ENCODE data around the gene DPP8. TPM values are rescaled to one million over a fixed set of nuclear protein-coding genes. Genes with fewer than 3 reads are reported as not detected.

The DPP8 gene
- total RNA-seq, 4 donors from 2014 or later = 33.6 to 48.6 (median 40.0) TPM

- H3K36me3 ChIP-seq = no peaks in the 10 kb centered on the region
- no peak overlapping the region for H3K27ac ChIP-seq (replicated peaks in 1 of 4)
- TF ChIP-seq POLR2A (IDR thresholded peaks at IDR 0.05; ENCODE audit: low read depth) (no peak), CTCF (IDR thresholded peaks at IDR 0.05) (no peak), POLR2AphosphoS5 (IDR thresholded peaks at IDR 0.05) (no peak), EP300 (IDR thresholded peaks at IDR 0.05) (no peak)
- intact Hi-C loops (cut with DNase I) = loop anchor here (5.0 kb wide), 1 partner anchor 79 kb away; the partner anchor contains the start of gene INTS14
- DNase-seq (ENCODE audit: extremely low spot score) = no peak
- no peak overlapping the region for H3K4me3 ChIP-seq
- H3K4me1 ChIP-seq = peaks cover 3 to 31% (median 26%) of the 10 kb centered on the region in 4 donors
- no peaks in the 10 kb centered on the region for H3K27me3 ChIP-seq
- no peaks in the 10 kb centered on the region for H3K9me3 ChIP-seq
- 77% methylated on average over 5 of the region's 5 CpGs for WGBS
Observed at GRCh38 chr15:65533057-65533756, 15.7 kb upstream of the DPP8 start.

GRCh38 chr15:65532738-65533051 is 15.2 kb upstream of the DPP8 start:
- Histone ChIP-seq H3K4me3 (no peak overlapping the region), H3K27me3 (no peaks in the 10 kb centered on the region), H3K9me3 (no peaks in the 10 kb centered on the region), H3K27ac (replicated peaks in 1 of 4) (no peak overlapping the region), H3K36me3 (no peaks in the 10 kb centered on the region), H3K4me1 (peaks cover 3 to 31% (median 26%) of the 10 kb centered on the region in 4 donors)
- 68% methylated on average over 1 of the region's 1 CpG for WGBS
- no peak for DNase-seq (ENCODE audit: extremely low spot score)
- TF ChIP-seq POLR2AphosphoS5 (IDR thresholded peaks at IDR 0.05) (no peak), POLR2A (IDR thresholded peaks at IDR 0.05; ENCODE audit: low read depth) (no peak), EP300 (IDR thresholded peaks at IDR 0.05) (no peak), CTCF (IDR thresholded peaks at IDR 0.05) (no peak)
- intact Hi-C loops (cut with DNase I) = loop anchor here (5.0 kb wide), 1 partner anchor 80 kb away; the partner anchor contains the start of gene INTS14

- intact Hi-C loops (cut with DNase I) = loop anchor here (5.0 kb wide), 1 partner anchor 82 kb away; the partner anchor contains the start of gene INTS14
- Histone ChIP-seq H3K4me3 (peak within 1 kb of the TSS; percentile 71 to 95 (median 90)), H3K27ac (replicated peaks in 1 of 4) (peak within 1 kb of the TSS; percentile 70 to 83 (median 82)), H3K27me3 (no peaks in the 10 kb centered on the region), H3K4me1 (peaks cover 3 to 31% (median 26%) of the 10 kb centered on the region in 4 donors), H3K36me3 (no peaks in the 10 kb centered on the region), H3K9me3 (no peaks in the 10 kb centered on the region)
- peak; percentile 93 for DNase-seq (ENCODE audit: extremely low spot score)
- WGBS = 0% methylated on average over 16 of the region's 88 CpGs
- TF ChIP-seq POLR2A (IDR thresholded peaks at IDR 0.05; ENCODE audit: low read depth) (no peak), CTCF (IDR thresholded peaks at IDR 0.05) (peak in 2 of 3 experiments; percentile 7 to 32), EP300 (IDR thresholded peaks at IDR 0.05) (no peak), POLR2AphosphoS5 (IDR thresholded peaks at IDR 0.05) (peak; percentile 71 to 76)
Observed at GRCh38 chr15:65530318-65531111, 13.0 kb upstream of the DPP8 start, which contains the start of gene HACD3. TSS of gene HACD3 (plus strand) at chr15:65530463. CDS start at chr15:65530632, 169 bp downstream.

- TF ChIP-seq POLR2A (IDR thresholded peaks at IDR 0.05; ENCODE audit: low read depth) (no peak), POLR2AphosphoS5 (IDR thresholded peaks at IDR 0.05) (no peak), EP300 (IDR thresholded peaks at IDR 0.05) (no peak), CTCF (IDR thresholded peaks at IDR 0.05) (no peak)
- H3K4me1 ChIP-seq = peaks cover 3 to 31% (median 26%) of the 10 kb centered on the region in 4 donors
- no peaks in the 10 kb centered on the region for H3K36me3 ChIP-seq
- H3K9me3 ChIP-seq = no peaks in the 10 kb centered on the region
- WGBS = 42% methylated on average over 13 of the region's 13 CpGs
- peak overlapping the region; percentile 70 to 83 (median 82) for H3K27ac ChIP-seq (replicated peaks in 1 of 4)
- DNase-seq (ENCODE audit: extremely low spot score) = no peak
- intact Hi-C loops (cut with DNase I) = loop anchor here (5.0 kb wide), 1 partner anchor 82 kb away; the partner anchor contains the start of gene INTS14
- no peaks in the 10 kb centered on the region for H3K27me3 ChIP-seq
- H3K4me3 ChIP-seq = peak overlapping the region; percentile 71 to 95 (median 90)
Observed at GRCh38 chr15:65529762-65530317, 12.4 kb upstream of the DPP8 start.

All from esophagus muscularis mucosa (tissue), 4 donors.